Daoy (cell line): ENCODE measurements around the gene JPH3. TPM values are rescaled to one million over a fixed set of nuclear protein-coding genes. Genes with fewer than 3 reads are reported as not detected.

Experiments used
- DNase-seq: peaks from one replicate; pipeline ENCODE4 v3.0.0-alpha.2; 2015; ENCODE audit warnings: low read depth
- total RNA-seq: library from RNA; depleted of rRNA; stranded (reverse); fragments of >200 nt; shearing (Covaris generic); gene quantifications from 2 replicates; pipeline ENCODE4 v1.2.3, GENCODE V29; 2014; rRNA removed

JPH3 gene
- total RNA-seq: 6.2 and 7.4 TPM in 2 replicates

DNA sequence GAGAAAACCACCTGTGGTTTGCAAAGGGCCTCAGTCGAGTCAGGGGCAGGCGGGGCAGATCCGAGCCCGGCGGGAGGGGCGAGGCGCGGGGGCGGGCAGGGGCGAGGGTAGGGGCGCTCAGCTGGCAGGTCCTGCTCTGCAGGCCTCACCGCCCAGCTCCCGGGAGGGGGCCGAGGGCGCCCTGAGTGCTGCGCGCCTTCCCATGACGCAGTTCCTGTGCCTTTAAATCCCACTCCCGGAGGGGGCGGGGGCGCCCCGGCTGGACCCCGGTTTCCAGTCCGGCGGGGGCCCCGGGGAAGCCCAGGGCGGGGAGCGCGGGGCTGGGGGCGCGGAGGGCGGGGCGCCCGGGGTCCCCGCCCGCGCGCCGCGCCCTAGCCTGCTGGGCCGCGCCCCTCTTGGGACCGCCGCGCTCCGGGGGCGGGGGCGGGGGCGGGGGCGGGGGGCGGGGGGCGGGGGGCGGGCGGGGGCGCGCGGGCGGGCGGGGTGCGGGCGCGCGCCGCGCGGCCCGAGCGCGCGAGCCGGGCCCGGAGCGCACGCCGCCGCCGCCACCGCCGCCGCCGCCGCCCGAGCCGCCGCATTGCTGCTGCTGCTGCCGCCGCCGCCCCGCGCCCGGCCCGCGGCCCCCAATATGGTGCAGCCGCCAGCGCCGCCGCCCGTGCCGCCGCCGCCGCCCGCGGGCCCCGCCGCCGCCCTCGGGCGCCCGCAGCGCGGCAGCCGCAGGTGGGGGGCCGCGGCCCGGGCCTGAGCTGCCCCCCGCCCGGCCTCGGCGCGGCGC is at the start of gene JPH3:
Gene JPH3 (plus strand): TSS at position 508 of the 775 bp plus-strand sequence. CDS start 639 bp downstream, outside the sequence.
- peak; percentile 51 for DNase-seq

DNA sequence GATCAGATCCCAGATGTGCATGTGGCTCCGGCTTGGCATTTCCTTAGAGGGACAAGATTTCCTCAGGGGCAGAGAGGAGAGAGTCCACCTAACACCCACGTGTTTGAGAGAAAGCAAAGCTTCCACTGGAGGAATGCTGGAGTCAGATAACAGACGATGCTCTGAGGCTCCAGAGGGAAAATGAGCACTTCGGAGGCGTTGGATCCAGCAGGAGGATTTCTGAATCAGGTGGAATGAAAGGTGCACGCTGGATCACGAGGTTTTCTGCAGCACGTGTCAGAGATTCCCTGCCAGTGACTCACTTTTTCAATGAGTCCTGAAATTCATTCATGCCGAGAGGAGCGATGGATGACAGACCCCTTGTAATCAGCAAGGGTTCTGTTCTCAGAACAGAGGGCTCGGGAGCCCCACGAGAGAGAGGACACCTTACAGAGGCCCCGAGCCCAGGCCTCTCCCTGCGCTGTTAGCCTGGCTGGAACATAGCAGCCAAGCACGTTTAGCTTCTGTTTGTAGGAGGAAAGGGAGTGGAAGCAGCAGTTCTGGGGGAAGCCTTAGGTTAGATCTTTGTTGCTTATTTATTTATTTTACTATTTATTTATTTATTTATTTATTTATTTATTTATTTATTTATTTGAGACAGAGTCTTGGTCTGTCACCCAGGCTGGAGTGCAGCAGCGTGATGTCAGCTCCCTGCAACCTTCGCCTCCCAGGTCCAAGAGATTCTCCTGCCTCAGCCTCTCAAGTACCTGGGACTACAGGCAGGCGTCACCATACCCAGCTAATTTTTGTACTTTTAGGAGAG is 49.3 kb upstream of the JPH3 start:
- peak; percentile 36 for DNase-seq

DNA sequence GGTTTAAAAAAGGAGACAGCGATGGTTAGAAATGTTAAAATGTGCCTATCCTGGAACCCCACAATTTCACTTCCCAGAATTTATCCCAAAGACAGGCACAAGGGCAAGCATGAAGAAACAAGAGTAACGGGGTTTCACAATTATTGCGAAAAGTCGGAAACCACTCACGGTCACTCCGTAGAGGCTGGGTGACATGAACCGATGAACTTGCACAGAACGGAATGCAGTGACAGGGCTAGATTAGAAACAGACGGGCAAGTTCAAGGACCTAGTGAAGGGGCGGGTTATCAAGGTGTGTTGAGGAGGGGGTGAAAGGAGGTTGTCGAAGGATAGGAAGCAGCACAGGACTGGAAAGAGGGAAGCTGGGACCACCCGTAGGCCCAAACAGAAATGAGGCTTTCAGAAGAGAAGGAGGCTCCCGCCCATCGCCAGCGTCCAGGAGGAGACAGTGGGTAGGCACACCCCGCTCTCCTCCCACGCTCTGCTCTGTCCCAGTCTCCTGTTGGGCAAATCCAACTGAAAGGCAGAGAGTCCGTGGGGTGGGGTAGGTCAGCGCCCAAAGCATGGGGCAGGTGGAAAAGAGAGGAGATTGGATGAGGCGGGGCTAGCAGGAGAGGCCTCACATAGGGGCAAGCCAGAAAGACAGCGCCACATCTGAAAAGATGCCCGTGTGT is 47.4 kb upstream of the JPH3 start:
- no peak for DNase-seq

- DNase-seq: no peak
These were observed 46.7 kb upstream of the JPH3 start for GRCh38 chr16:87555647-87556046.

GRCh38 chr16:87556941-87557459 is 45.3 kb upstream of the JPH3 start:
- DNase-seq: no peak

DNA sequence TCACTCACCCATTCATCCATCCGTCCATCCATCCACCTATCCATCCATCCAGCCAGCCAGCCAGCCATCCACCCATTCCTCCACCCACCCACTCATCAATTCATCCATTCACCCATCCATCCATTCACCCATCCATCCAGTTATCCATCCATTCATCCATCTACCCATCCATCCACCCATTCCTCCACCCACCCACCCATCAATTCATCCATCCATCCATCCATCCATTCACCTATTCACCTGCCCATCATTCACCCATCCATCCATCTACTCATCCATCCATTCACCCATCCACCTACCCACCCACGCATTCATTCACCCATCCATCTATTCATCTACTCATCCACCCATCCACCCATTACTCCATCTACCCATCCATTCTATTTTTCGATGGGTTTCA is 43.6 kb upstream of the JPH3 start:
- DNase-seq: no peak

- no peak for DNase-seq
These were observed 42.4 kb upstream of the JPH3 start for GRCh38 chr16:87559945-87560344.

- DNase-seq: peak; percentile 67
These were observed 41.7 kb upstream of the JPH3 start for GRCh38 chr16:87560428-87561199.

DNA sequence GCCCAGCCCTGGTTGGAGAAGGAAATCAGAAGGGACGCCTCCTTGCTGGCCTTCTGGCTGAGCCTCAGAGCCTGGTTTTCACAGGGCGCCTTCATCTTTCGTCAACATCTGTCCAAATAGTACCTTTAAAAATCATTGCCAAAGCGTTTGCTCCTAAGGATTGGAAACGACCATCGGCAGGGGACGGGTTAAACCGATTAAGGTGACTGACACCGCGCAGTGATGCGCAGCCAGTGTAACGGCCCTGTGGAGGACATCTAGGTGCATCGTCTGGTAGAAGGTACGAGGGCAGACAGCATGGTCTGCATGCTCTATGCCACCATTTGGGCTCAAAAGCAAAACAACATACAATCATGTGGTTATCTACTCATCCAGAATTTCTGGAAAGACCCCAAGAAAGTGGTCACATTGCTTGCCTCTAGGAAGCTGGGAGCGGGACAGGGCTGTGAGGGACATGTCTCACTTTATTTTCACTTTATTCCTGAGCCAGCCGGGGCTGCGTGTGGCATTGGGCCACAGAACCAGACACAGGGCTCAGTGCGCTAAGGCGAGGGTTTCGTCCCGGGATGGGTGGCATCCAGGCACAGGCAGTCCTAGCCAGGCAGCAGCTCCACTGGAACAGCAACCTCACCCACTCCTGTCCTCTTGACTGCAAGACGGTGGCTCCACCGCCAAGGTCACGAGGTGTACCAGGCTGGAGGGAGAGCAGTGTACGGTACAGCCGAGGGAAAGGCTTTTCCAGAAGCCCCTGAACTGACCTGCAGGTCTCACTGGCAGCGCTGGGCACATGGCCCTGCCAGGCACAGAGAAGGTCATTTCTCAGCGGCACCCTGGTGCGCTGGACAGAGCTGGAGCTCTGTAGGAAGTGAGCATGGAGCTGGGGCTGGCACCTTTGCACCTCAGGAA is 40.9 kb upstream of the JPH3 start:
- no peak for DNase-seq

GRCh38 chr16:87562201-87562600 is 40.1 kb upstream of the JPH3 start:
- no peak for DNase-seq

DNA sequence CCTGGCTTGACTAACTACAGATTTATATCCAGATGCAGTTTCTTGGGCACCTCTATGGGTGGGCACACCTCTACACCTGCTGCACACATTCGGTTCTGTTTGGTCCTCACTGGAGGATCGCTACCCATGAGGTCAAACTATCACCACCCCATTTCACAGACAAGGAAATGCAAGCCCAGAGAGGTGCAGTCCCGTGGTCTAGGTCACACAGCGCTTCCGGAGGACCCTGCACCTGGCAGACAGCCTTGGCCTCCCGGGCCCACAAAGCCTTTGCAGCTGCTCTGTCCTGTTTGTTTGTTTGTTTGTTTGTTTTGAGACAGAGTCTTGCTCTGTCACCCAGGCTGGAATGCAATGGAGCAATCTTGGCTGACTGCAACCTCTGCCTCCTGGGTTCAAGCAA is 39.3 kb upstream of the JPH3 start:
- no peak for DNase-seq

DNA sequence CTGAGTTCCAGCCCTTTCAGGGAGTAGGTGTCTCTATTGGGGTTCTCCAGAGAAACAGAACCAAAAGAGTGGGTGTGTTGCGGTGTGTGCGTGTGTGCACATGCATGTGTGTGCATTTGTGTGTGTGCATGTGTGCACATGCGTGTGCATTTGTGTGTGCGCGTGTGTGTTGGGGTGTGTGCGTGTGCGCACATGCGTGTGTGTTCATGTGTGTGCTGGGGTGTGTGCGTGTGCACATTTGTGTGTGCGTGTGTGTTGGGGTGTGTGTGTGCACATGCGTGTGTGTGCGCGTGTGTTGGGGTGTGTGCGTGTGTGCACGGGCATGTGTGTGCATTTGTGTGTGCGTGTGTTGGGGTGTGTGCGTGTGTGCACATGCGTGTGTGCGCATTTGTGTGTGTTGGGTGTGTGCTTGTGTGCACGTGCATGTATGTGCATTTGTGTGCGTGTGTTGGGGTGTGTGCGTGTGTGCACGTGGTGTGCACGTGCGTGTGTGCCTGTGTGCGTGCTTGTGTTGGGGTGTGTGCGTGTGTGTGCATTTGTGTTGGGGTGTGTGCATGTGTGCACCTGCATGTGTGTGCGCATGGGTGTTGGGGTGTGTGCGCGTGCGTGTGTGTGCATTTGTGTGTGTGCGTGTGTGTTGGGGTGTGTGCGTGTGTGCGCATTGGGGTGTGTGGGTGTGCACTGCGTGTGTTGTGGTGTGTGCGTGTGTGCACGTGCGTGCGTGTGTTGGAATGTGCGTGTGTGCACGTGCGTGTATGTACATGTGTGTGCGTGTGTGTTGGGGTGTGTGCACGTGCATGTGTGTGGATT is 38.4 kb upstream of the JPH3 start:
- no peak for DNase-seq

DNA sequence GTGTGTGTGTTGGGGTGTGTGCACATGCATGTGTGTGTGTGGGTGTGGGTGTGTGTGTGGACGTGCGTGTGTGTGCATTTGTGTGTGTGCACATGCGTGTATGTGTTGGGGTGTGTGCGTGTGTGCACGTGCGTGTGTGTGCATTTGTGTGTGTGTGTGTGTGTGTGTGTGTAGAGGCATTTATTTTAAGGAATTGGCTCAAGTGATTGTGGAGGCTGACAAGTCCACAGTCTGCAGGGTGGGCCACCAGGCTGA is 37.9 kb upstream of the JPH3 start:
- no peak for DNase-seq

GRCh38 chr16:87569601-87570571 is 32.4 kb upstream of the JPH3 start:
- no peak for DNase-seq

GRCh38 chr16:87570572-87570937 is 31.8 kb upstream of the JPH3 start:
- DNase-seq: no peak

DNA sequence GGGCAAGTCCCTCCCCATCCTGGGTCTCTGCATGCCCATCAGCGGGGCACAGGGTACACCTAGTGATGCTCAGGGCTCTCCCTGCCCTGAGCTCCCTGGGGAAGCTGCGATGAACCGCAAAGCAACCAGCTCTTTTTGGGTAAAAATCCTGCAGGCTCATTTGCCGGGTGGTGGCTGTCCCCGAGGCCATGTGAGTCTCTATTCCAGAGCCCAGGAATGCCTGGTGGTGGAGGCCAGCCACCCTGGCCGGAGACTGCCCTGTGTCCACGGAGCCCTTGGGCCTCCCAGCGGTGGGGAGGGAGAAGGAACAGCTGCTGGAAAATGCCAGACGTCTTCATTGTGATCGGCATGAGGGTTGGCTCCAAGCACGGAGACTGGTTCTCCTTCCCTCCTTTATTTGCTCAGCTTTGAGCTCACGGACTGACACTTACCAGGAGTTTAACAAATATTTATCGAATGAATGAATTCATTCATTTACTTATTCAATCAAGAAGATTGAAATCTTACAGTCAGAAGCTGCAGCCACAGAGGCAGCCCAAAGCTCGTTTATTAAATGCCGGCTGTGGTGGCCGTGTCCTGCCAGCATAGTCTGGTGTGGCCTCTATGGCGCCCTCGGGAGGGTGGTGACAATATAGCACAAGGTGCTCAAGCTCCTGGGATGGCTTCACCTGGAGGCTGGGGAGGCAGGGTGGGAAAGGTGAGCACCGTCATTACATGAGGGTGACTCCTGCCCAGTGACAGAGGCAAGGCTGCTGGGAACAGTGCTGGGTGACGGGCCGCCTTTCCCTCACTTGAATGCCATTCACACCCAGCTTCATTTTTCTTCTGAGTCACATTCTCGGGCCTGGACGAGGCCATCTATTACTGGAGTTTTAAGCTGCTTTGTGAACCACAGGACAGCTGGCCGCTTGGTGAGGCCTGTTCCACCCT is 31.1 kb upstream of the JPH3 start:
- DNase-seq: peak; percentile 45

GRCh38 chr16:87571868-87572244 is 30.5 kb upstream of the JPH3 start:
- no peak for DNase-seq

DNA sequence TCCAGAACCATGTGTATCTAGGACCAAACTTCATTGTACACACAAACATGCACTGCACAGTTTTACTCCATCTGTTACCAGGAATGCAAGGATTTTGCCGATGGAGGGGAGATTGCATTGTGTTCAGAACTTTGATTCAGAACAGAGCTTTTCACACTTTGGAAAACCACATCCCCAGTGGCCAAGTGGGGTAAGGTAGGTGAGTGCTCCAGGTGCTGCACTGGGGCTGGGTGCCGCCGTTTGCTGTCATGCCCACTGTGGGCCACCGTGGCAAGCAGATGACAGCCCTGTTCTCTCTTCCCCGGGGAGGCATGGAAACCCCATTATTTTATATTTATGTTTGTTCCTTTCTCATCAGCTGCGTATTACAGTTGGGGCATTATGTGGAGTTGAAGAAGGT is 29.3 kb upstream of the JPH3 start:
- no peak for DNase-seq
